Measurements from ENCODE around the gene ERAP2. TPM values are rescaled to one million over a fixed set of nuclear protein-coding genes. Genes with fewer than 3 reads are reported as not detected.

ERAP2 gene
- total RNA-seq, 4 donors from 2014 or later, result 8.0 to 12.0 (median 10.0) TPM

- Histone ChIP-seq H3K4me3 (no peak overlapping the region), H3K27me3 (no peaks in the 10 kb centered on the region), H3K36me3 (no peaks in the 10 kb centered on the region), H3K9me3 (no peaks in the 10 kb centered on the region), H3K27ac (no peak overlapping the region), H3K4me1 (no peaks in the 10 kb centered on the region)
- ATAC-seq, result no peak
- WGBS, 2 donors (ENCODE audit: low coverage in 1 of 2), result 78 to 89% methylated on average over 3 to 4 of the region's 4 CpGs
- TF ChIP-seq EP300 (IDR thresholded peaks at IDR 0.05), result no peak
- TF ChIP-seq CTCF (IDR thresholded peaks at IDR 0.05), result no peak
- TF ChIP-seq POLR2A (IDR thresholded peaks at IDR 0.05), result no peak
- no peak for TF ChIP-seq POLR2AphosphoS5 (IDR thresholded peaks at IDR 0.05)
Observed at GRCh38 chr5:96844481-96844990, 31.8 kb upstream of the ERAP2 start.

- no peak overlapping the region for H3K27ac ChIP-seq
Observed at GRCh38 chr5:96851312-96852062, 24.8 kb upstream of the ERAP2 start.

GRCh38 chr5:96852759-96853158 is 23.5 kb upstream of the ERAP2 start:
- H3K36me3 ChIP-seq, result no peaks in the 10 kb centered on the region
- H3K9me3 ChIP-seq, result no peaks in the 10 kb centered on the region
- ATAC-seq, result no peak
- H3K4me3 ChIP-seq, result no peak overlapping the region
- no peaks in the 10 kb centered on the region for H3K4me1 ChIP-seq
- H3K27ac ChIP-seq, result no peak overlapping the region
- 44 to 69% methylated on average over 2 of the region's 2 CpGs for WGBS, 2 donors (ENCODE audit: low coverage in 1 of 2)
- TF ChIP-seq POLR2AphosphoS5 (IDR thresholded peaks at IDR 0.05) (no peak), EP300 (IDR thresholded peaks at IDR 0.05) (no peak)
- no peaks in the 10 kb centered on the region for H3K27me3 ChIP-seq

More at GRCh38 chr5:96851312-96852062, 24.8 kb upstream of the ERAP2 start:
- TF ChIP-seq EP300 (IDR thresholded peaks at IDR 0.05) (no peak), POLR2A (IDR thresholded peaks at IDR 0.05) (no peak), POLR2AphosphoS5 (IDR thresholded peaks at IDR 0.05) (no peak), CTCF (IDR thresholded peaks at IDR 0.05) (no peak)
- no peaks in the 10 kb centered on the region for H3K9me3 ChIP-seq
- H3K27me3 ChIP-seq, result no peaks in the 10 kb centered on the region
- no peak overlapping the region for H3K4me3 ChIP-seq
- no peak for ATAC-seq
- 57 to 70% methylated on average over 5 to 7 of the region's 7 CpGs for WGBS, 2 donors (ENCODE audit: low coverage in 1 of 2)
- no peaks in the 10 kb centered on the region for H3K36me3 ChIP-seq
- H3K4me1 ChIP-seq, result no peaks in the 10 kb centered on the region

GRCh38 chr5:96854067-96854466 is 22.2 kb upstream of the ERAP2 start:
- Histone ChIP-seq H3K9me3 (no peaks in the 10 kb centered on the region), H3K36me3 (no peaks in the 10 kb centered on the region), H3K27me3 (no peaks in the 10 kb centered on the region), H3K4me3 (no peak overlapping the region), H3K4me1 (no peaks in the 10 kb centered on the region), H3K27ac (no peak overlapping the region)
- ATAC-seq, result no peak
- no peak for TF ChIP-seq EP300 (IDR thresholded peaks at IDR 0.05)
- no peak for TF ChIP-seq POLR2AphosphoS5 (IDR thresholded peaks at IDR 0.05)
- TF ChIP-seq POLR2A (IDR thresholded peaks at IDR 0.05), result no peak
- TF ChIP-seq CTCF (IDR thresholded peaks at IDR 0.05), result no peak
- 92 to 100% methylated on average over 1 of the region's 1 CpG for WGBS, 2 donors (ENCODE audit: low coverage in 1 of 2)

- Histone ChIP-seq H3K4me1 (no peaks in the 10 kb centered on the region), H3K9me3 (no peaks in the 10 kb centered on the region), H3K27ac (no peak overlapping the region), H3K27me3 (no peaks in the 10 kb centered on the region), H3K36me3 (no peaks in the 10 kb centered on the region), H3K4me3 (no peak overlapping the region)
- no peak for ATAC-seq
- TF ChIP-seq POLR2A (IDR thresholded peaks at IDR 0.05) (no peak), EP300 (IDR thresholded peaks at IDR 0.05) (no peak), POLR2AphosphoS5 (IDR thresholded peaks at IDR 0.05) (no peak), CTCF (IDR thresholded peaks at IDR 0.05) (no peak)
- WGBS, 2 donors (ENCODE audit: low coverage in 1 of 2), result 51 to 78% methylated on average over 3 to 6 of the region's 6 CpGs
Observed at GRCh38 chr5:96855031-96855872, 21.0 kb upstream of the ERAP2 start.
